Immature natural killer cell (primary cell): Measurements from ENCODE around the gene INTS6L. TPM values are rescaled to one million over a fixed set of nuclear protein-coding genes. Genes with fewer than 3 reads are reported as not detected.

Source experiments
- DNase-seq, 3 donors: peaks; one replicate each; pipeline ENCODE4 v3.0.0; 2022; ENCODE audit warnings: mixed read lengths in 1 of 3
- H3K27ac Mint-ChIP-seq, 6 donors: one replicate each; pipeline ENCODE4 v1.8.0; 2020; ENCODE audit warnings: mixed read lengths in 6 of 6, mild to moderate bottlenecking in 5 of 6, inconsistent platforms in 4 of 6, moderate library complexity in 3 of 6
- H3K27me3 Mint-ChIP-seq, 3 donors: one replicate each; pipeline ENCODE4 v1.8.0; 2020 to 2021; ENCODE audit warnings: low read depth in 3 of 3, mild to moderate bottlenecking in 3 of 3, mixed read lengths in 3 of 3, moderate library complexity in 3 of 3, inconsistent platforms in 1 of 3
- H3K36me3 Mint-ChIP-seq, 3 donors: one replicate each; pipeline ENCODE4 v1.8.0; 2020; ENCODE audit warnings: mixed read lengths in 3 of 3, inconsistent platforms in 2 of 3, mild to moderate bottlenecking in 2 of 3
- H3K4me1 Mint-ChIP-seq, 2 donors: one replicate each; pipeline ENCODE4 v1.8.0; 2020; ENCODE audit warnings: inconsistent platforms in 2 of 2, mild to moderate bottlenecking in 2 of 2, mixed read lengths in 2 of 2, moderate library complexity in 1 of 2
- H3K4me3 Mint-ChIP-seq, 5 donors: one replicate each; pipeline ENCODE4 v1.8.0; 2020; ENCODE audit warnings: mild to moderate bottlenecking in 5 of 5, mixed read lengths in 5 of 5, inconsistent platforms in 3 of 5, moderate library complexity in 3 of 5
- H3K9me3 Mint-ChIP-seq, 6 donors: one replicate each; pipeline ENCODE4 v1.8.0; 2020; ENCODE audit warnings: mild to moderate bottlenecking in 6 of 6, mixed read lengths in 6 of 6, inconsistent platforms in 4 of 6, moderate library complexity in 3 of 6
- polyA plus RNA-seq, 3 donors: library from polyadenylated mRNA; unstranded; fragments of 300-500 nt; fragmentation: Illumina TruSeq; gene quantifications; one replicate each; pipeline ENCODE4 v1.2.3, GENCODE V29; 2021

Gene INTS6L
- polyA plus RNA-seq, 3 donors from 2014 or later = 3.2 to 5.7 (median 3.8) TPM

GRCh38 chrX:135535077-135535940 is 14.8 kb downstream of the INTS6L start:
- Mint-ChIP-seq H3K36me3 (peaks cover 0 to 4% (median 0%) of the 10 kb centered on the region in 3 donors), H3K4me3 (no peak overlapping the region), H3K27ac (peak overlapping the region in 1 of 6 donors; percentile 37), H3K27me3 (peaks cover 0 to 4% (median 3%) of the 10 kb centered on the region in 3 donors), H3K4me1 (peaks cover 17 to 31% of the 10 kb centered on the region in 2 donors), H3K9me3 (no peaks in the 10 kb centered on the region)
- no peak for DNase-seq

- Mint-ChIP-seq H3K4me3 (peak overlapping the region in 2 of 5 donors; percentile 26 to 50), H3K4me1 (peaks cover 13 to 25% of the 10 kb centered on the region in 2 donors), H3K9me3 (no peaks in the 10 kb centered on the region), H3K36me3 (peaks cover 0 to under 1% (median 0%) of the 10 kb centered on the region in 3 donors), H3K27me3 (peaks cover 0 to 4% (median 3%) of the 10 kb centered on the region in 3 donors), H3K27ac (peak overlapping the region; percentile 53 to 87 (median 68))
- peak in 2 of 3 donors; percentile 9 to 10 for DNase-seq
Measured at GRCh38 chrX:135536877-135537276, 16.4 kb downstream of the INTS6L start.

- Mint-ChIP-seq H3K4me3 (no peak overlapping the region), H3K9me3 (no peaks in the 10 kb centered on the region), H3K4me1 (peaks cover 26 to 28% of the 10 kb centered on the region in 2 donors), H3K27ac (no peak overlapping the region), H3K27me3 (peaks cover 0 to 7% (median 4%) of the 10 kb centered on the region in 3 donors), H3K36me3 (no peaks in the 10 kb centered on the region)
- DNase-seq = no peak
Measured at GRCh38 chrX:135541351-135541750, 20.9 kb downstream of the INTS6L start.

- Mint-ChIP-seq H3K27me3 (peaks cover 0 to 7% (median 2%) of the 10 kb centered on the region in 3 donors), H3K4me1 (peaks cover 15 to 17% of the 10 kb centered on the region in 2 donors), H3K9me3 (no peaks in the 10 kb centered on the region), H3K27ac (peak overlapping the region in 1 of 6 donors; percentile 50), H3K4me3 (no peak overlapping the region), H3K36me3 (peaks cover 0 to 5% (median 0%) of the 10 kb centered on the region in 3 donors)
- DNase-seq = no peak
Measured at GRCh38 chrX:135543172-135543571, 22.7 kb downstream of the INTS6L start.

GRCh38 chrX:135543924-135544323 is 23.5 kb downstream of the INTS6L start:
- Mint-ChIP-seq H3K36me3 (peaks cover 0 to 5% (median 0%) of the 10 kb centered on the region in 3 donors), H3K9me3 (no peaks in the 10 kb centered on the region), H3K27ac (peak overlapping the region in 2 of 6 donors; percentile 36 to 52), H3K4me3 (no peak overlapping the region), H3K27me3 (peaks cover 0 to 7% (median 2%) of the 10 kb centered on the region in 3 donors), H3K4me1 (peaks cover 15 to 17% of the 10 kb centered on the region in 2 donors)
- DNase-seq = no peak

- Mint-ChIP-seq H3K9me3 (no peaks in the 10 kb centered on the region), H3K4me1 (peaks cover 15 to 17% of the 10 kb centered on the region in 2 donors), H3K4me3 (no peak overlapping the region), H3K36me3 (peaks cover 0 to 7% (median 0%) of the 10 kb centered on the region in 3 donors), H3K27ac (peak overlapping the region; percentile 12 to 66 (median 52)), H3K27me3 (peaks cover 0 to 5% (median 2%) of the 10 kb centered on the region in 3 donors)
- DNase-seq = no peak
Measured at GRCh38 chrX:135544338-135544948, 24.0 kb downstream of the INTS6L start.

GRCh38 chrX:135547767-135548166 is 27.3 kb downstream of the INTS6L start:
- Mint-ChIP-seq H3K27ac (no peak overlapping the region), H3K4me3 (no peak overlapping the region), H3K9me3 (no peaks in the 10 kb centered on the region), H3K36me3 (peaks cover 0 to 15% (median 0%) of the 10 kb centered on the region in 3 donors), H3K27me3 (peaks cover 2% of the 10 kb centered on the region in 3 donors), H3K4me1 (peaks cover 15 to 17% of the 10 kb centered on the region in 2 donors)
- DNase-seq = no peak

- peaks cover 0 to 15% (median 0%) of the 10 kb centered on the region in 3 donors for H3K36me3 Mint-ChIP-seq
- H3K9me3 Mint-ChIP-seq = no peaks in the 10 kb centered on the region
- no peak overlapping the region for H3K4me3 Mint-ChIP-seq
- no peak overlapping the region for H3K27ac Mint-ChIP-seq
- no peak for DNase-seq
- peaks cover 0 to 2% (median 0%) of the 10 kb centered on the region in 3 donors for H3K27me3 Mint-ChIP-seq
- H3K4me1 Mint-ChIP-seq = peaks cover 6 to 7% of the 10 kb centered on the region in 2 donors
Measured at GRCh38 chrX:135549519-135549918, 29.1 kb downstream of the INTS6L start.

GRCh38 chrX:135556055-135556454 is 35.6 kb downstream of the INTS6L start:
- Mint-ChIP-seq H3K27ac (no peak overlapping the region), H3K9me3 (no peaks in the 10 kb centered on the region), H3K36me3 (peaks cover 0 to 17% (median 0%) of the 10 kb centered on the region in 3 donors), H3K27me3 (peaks cover 0 to 3% (median 2%) of the 10 kb centered on the region in 3 donors), H3K4me3 (no peak overlapping the region), H3K4me1 (no peaks in the 10 kb centered on the region)
- DNase-seq = no peak

- no peak for DNase-seq
- H3K27ac Mint-ChIP-seq = no peak overlapping the region
- H3K36me3 Mint-ChIP-seq = peaks cover 0 to 19% (median 0%) of the 10 kb centered on the region in 3 donors
- H3K27me3 Mint-ChIP-seq = peaks cover 0 to 3% (median 0%) of the 10 kb centered on the region in 3 donors
- no peaks in the 10 kb centered on the region for H3K4me1 Mint-ChIP-seq
- H3K9me3 Mint-ChIP-seq = no peaks in the 10 kb centered on the region
- no peak overlapping the region for H3K4me3 Mint-ChIP-seq
Measured at GRCh38 chrX:135557344-135557743, 36.9 kb downstream of the INTS6L start.

GRCh38 chrX:135572436-135572835 is 52.0 kb downstream of the INTS6L start:
- peak in 1 of 3 donors; percentile 7 for DNase-seq

GRCh38 chrX:135581496-135581895 is 61.0 kb downstream of the INTS6L start:
- Mint-ChIP-seq H3K27ac (no peak overlapping the region), H3K4me3 (no peak overlapping the region), H3K27me3 (peaks cover 0 to 11% (median 2%) of the 10 kb centered on the region in 3 donors)

More at GRCh38 chrX:135572436-135572835, 52.0 kb downstream of the INTS6L start:
- Mint-ChIP-seq H3K27ac (no peak overlapping the region), H3K27me3 (peaks cover 0 to 10% (median 2%) of the 10 kb centered on the region in 3 donors), H3K4me3 (no peak overlapping the region), H3K36me3 (peaks cover 0 to 8% (median 4%) of the 10 kb centered on the region in 3 donors), H3K9me3 (no peaks in the 10 kb centered on the region), H3K4me1 (peaks cover 4 to 7% of the 10 kb centered on the region in 2 donors)

GRCh38 chrX:135585153-135585552 is 64.7 kb downstream of the INTS6L start:
- no peak for DNase-seq
- no peak overlapping the region for H3K27ac Mint-ChIP-seq
- H3K27me3 Mint-ChIP-seq = peaks cover 0 to under 1% (median 0%) of the 10 kb centered on the region in 3 donors
- H3K4me1 Mint-ChIP-seq = no peaks in the 10 kb centered on the region
- peaks cover 0 to 4% (median 2%) of the 10 kb centered on the region in 3 donors for H3K36me3 Mint-ChIP-seq
- H3K4me3 Mint-ChIP-seq = no peak overlapping the region
- no peaks in the 10 kb centered on the region for H3K9me3 Mint-ChIP-seq

More at GRCh38 chrX:135581496-135581895, 61.0 kb downstream of the INTS6L start:
- no peaks in the 10 kb centered on the region for H3K9me3 Mint-ChIP-seq
- H3K4me1 Mint-ChIP-seq = peaks cover 4 to 7% of the 10 kb centered on the region in 2 donors
- peaks cover 4 to 12% (median 11%) of the 10 kb centered on the region in 3 donors for H3K36me3 Mint-ChIP-seq
- DNase-seq = no peak
